ENCODE data around the gene STRIP2.
"Not testable (repeated sequence)": the region's sequence is repeated elsewhere in the genome, so short reads cannot be mapped to it uniquely, and the experiment has no call there.

DNA sequence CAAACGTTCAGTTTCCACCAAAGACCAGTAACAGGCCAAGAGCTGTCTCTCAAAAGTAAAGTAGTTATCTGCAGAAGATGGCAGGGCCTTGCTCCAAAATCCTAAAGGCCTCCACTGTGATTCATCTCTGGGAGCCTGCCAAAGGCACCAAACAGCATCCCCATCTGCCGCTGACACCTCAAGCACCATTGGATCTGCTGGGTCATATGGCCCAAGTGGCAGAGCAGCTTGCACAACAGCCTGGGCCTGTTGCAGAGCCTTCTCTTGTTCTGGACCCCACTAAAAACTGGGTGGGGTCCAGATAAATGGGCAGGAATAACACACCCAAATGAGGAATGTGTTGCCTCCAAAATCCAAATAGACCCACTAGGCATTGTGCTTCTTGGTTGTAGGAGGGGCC, 12.7 kb downstream of the STRIP2 start:
- TF ChIP-seq, protein P1, sequence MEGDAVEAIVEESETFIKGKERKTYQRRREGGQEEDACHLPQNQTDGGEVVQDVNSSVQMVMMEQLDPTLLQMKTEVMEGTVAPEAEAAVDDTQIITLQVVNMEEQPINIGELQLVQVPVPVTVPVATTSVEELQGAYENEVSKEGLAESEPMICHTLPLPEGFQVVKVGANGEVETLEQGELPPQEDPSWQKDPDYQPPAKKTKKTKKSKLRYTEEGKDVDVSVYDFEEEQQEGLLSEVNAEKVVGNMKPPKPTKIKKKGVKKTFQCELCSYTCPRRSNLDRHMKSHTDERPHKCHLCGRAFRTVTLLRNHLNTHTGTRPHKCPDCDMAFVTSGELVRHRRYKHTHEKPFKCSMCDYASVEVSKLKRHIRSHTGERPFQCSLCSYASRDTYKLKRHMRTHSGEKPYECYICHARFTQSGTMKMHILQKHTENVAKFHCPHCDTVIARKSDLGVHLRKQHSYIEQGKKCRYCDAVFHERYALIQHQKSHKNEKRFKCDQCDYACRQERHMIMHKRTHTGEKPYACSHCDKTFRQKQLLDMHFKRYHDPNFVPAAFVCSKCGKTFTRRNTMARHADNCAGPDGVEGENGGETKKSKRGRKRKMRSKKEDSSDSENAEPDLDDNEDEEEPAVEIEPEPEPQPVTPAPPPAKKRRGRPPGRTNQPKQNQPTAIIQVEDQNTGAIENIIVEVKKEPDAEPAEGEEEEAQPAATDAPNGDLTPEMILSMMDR (IDR thresholded peaks at IDR 0.05), result not testable (repeated sequence)
- TF ChIP-seq POLR2A (IDR thresholded peaks at IDR 0.05), result not testable (repeated sequence)

All from ovary (tissue), 3 donors.